Esophagus squamous epithelium (tissue), 4 donors: ENCODE data around the gene GRIK4.

Experiments used
- POLR2A ChIP-seq, 4 donors: fragments of 450-650 bp; IDR thresholded peaks; one replicate each; pipeline ENCODE4 v1.6.1; 2017; ENCODE audit warnings: antibody characterized with exemption in 4 of 4, mild to moderate bottlenecking in 4 of 4, moderate library complexity in 3 of 4
- TF ChIP-seq, protein P1 (sequence below), 6 experiments: fragments of 450-650 bp in 4 of 6; fragments of 200-600 bp in 2 of 6; sonication (generic) in 2 of 6; IDR thresholded peaks; one replicate each; pipeline ENCODE4 v1.5.1; 2016 to 2019; ENCODE audit warnings: antibody characterized with exemption in 6 of 6, mild to moderate bottlenecking in 4 of 6, moderate library complexity in 4 of 6

DNA sequence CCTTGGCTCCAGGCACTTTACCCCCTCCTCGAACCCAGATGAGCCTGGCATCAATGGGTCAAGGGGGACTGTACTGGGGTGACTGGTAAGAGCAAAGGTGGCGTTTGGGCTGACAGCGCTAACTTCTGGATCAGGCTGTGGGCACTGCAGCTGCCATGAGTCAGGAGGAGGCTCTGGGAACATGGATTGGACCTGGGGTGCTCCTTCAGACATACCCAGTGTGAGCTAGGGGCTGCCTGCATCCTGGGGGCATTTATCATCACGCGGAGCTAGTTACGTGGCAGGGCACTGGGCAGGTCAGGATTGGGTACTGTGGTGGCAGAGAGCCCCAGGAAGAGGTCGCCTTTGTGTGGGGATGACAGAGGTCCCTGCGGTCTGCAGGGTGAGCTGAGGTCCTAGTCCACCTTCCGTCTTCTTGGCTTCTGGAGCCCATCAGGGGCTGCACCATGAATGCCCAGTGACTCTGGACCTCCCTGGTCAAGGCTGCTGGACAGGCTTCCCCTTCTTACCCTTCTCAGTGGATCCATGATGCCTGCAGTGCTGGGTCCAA, 13.1 kb downstream of the GRIK4 start:
- TF ChIP-seq, protein P1, sequence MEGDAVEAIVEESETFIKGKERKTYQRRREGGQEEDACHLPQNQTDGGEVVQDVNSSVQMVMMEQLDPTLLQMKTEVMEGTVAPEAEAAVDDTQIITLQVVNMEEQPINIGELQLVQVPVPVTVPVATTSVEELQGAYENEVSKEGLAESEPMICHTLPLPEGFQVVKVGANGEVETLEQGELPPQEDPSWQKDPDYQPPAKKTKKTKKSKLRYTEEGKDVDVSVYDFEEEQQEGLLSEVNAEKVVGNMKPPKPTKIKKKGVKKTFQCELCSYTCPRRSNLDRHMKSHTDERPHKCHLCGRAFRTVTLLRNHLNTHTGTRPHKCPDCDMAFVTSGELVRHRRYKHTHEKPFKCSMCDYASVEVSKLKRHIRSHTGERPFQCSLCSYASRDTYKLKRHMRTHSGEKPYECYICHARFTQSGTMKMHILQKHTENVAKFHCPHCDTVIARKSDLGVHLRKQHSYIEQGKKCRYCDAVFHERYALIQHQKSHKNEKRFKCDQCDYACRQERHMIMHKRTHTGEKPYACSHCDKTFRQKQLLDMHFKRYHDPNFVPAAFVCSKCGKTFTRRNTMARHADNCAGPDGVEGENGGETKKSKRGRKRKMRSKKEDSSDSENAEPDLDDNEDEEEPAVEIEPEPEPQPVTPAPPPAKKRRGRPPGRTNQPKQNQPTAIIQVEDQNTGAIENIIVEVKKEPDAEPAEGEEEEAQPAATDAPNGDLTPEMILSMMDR (IDR thresholded peaks at IDR 0.05) = no peak
- TF ChIP-seq POLR2A (IDR thresholded peaks at IDR 0.05) = no peak
